Sigmoid colon (tissue), 7 donors: ENCODE results near the gene IFI44L. TPM values are rescaled to one million over a fixed set of nuclear protein-coding genes. Genes with fewer than 3 reads are reported as not detected.

Experiments
- DNase-seq: peaks from one replicate; pipeline ENCODE4 v3.0.0-alpha.2; 2019
- H3K27ac ChIP-seq, 4 donors: fragments of 200-600 bp; sonication (generic); one replicate each; pipeline ENCODE4 v1.5.1; 2016 to 2019; ENCODE audit warnings: mild to moderate bottlenecking in 1 of 4
- H3K27me3 ChIP-seq, 3 donors: fragments of 200-600 bp; sonication (generic); one replicate each; pipeline ENCODE4 v1.5.1; 2019; ENCODE audit warnings: mild to moderate bottlenecking in 1 of 3
- H3K36me3 ChIP-seq, 4 donors: fragments of 200-600 bp; sonication (generic); one replicate each; pipeline ENCODE4 v1.5.1; 2016 to 2019
- H3K4me1 ChIP-seq, 4 donors: fragments of 200-600 bp; sonication (generic); one replicate each; pipeline ENCODE4 v1.5.1; 2017 to 2019
- H3K4me3 ChIP-seq, 4 donors: fragments of 200-600 bp; sonication (generic); one replicate each; pipeline ENCODE4 v1.5.1; 2017 to 2019; ENCODE audit warnings: mild to moderate bottlenecking in 2 of 4, moderate library complexity in 1 of 4
- H3K9me3 ChIP-seq, 4 donors: fragments of 200-600 bp in 3 of 4; sonication (generic) in 3 of 4; one replicate each; pipeline versions ENCODE4 v1.5.1 to v1.6.1; 2013 to 2019
- CTCF ChIP-seq, 4 experiments: fragments of 450-650 bp in 3 of 4; fragments of 200-600 bp in 1 of 4; IDR thresholded peaks; one replicate each; pipeline ENCODE4 v1.5.1; 2016 to 2019; ENCODE audit warnings: antibody characterized with exemption in 4 of 4, mild to moderate bottlenecking in 3 of 4, moderate library complexity in 2 of 4
- EP300 ChIP-seq, 4 donors: sonication (generic); formaldehyde crosslinking; IDR thresholded peaks; one replicate each; pipeline ENCODE4 v1.6.1; 2017; ENCODE audit warnings: antibody characterized with exemption in 4 of 4
- POLR2A ChIP-seq, 2 donors: fragments of 450-650 bp; IDR thresholded peaks; one replicate each; pipeline ENCODE4 v1.6.1; 2016; ENCODE audit warnings: antibody characterized with exemption in 2 of 2, mild to moderate bottlenecking in 2 of 2, moderate library complexity in 2 of 2
- POLR2AphosphoS5 ChIP-seq, 4 donors: sonication (generic); formaldehyde crosslinking; IDR thresholded peaks; one replicate each; pipeline ENCODE4 v1.6.1; 2017; ENCODE audit warnings: antibody characterized with exemption in 4 of 4
- WGBS, 2 donors: extraction: QIAGEN DNeasy Blood & Tissue Kit; methylation state at CpG; one replicate each; pipeline ENCODE4 v1.1.7; 2013; 5-methylcytosine and 5-hydroxymethylcytosine counted together
- intact Hi-C: fragments of 100-400 bp; cut with DNase I; formaldehyde crosslinking; loops from one replicate; pipeline ENCODE4 v1.15.1; 2023
- polyA plus RNA-seq, 3 donors: library from polyadenylated mRNA; stranded (reverse); fragments of 200-250 nt; gene quantifications; one replicate each; pipeline ENCODE4 v1.2.3, GENCODE V29; 2013
- total RNA-seq, 4 donors: library from RNA; depleted of rRNA; stranded (reverse); fragments of >200 nt; gene quantifications; one replicate each; pipeline ENCODE4 v1.1.0, GENCODE V29; 2016
- donor health status: healthy with polysubstance abuse.
- donor health status: Bipolar disorder and iron deficiency.
- donor health status: healthy.

Gene IFI44L
- total and polyA plus RNA-seq, 7 donors = 1.6 to 18.4 (median 7.8) TPM

DNA sequence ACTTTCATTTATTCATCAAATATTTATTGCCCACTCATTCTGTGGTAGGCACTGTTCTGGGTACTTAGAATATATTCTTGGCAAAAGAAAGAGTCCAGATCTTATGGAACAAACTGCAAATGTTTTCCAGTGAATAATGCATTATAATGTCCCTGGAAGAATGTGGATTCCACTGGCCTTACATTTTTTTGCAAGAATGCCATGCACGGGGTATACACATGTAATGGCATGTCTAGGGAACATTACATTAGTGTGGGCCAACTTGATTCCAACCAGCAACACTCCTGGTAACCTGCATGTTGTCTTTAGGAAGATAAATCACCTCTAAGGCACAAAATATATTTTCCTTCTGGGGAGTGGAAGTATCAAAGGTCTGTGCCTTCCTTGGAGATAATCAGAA, 33.0 kb upstream of the IFI44L start:
- TF ChIP-seq POLR2AphosphoS5 (IDR thresholded peaks at IDR 0.05) (no peak), CTCF (IDR thresholded peaks at IDR 0.05) (no peak), POLR2A (IDR thresholded peaks at IDR 0.05) (no peak), EP300 (IDR thresholded peaks at IDR 0.05) (no peak)
- no peak for DNase-seq
- no peak overlapping the region for H3K4me3 ChIP-seq
- H3K9me3 ChIP-seq = no peaks in the 10 kb centered on the region
- no peak overlapping the region for H3K27ac ChIP-seq
- WGBS, 2 donors = 89 to 91% methylated on average over 1 of the region's 1 CpG
- H3K36me3 ChIP-seq = no peaks in the 10 kb centered on the region
- no peaks in the 10 kb centered on the region for H3K27me3 ChIP-seq
- intact Hi-C loops = no loop called here
- no peaks in the 10 kb centered on the region for H3K4me1 ChIP-seq

DNA sequence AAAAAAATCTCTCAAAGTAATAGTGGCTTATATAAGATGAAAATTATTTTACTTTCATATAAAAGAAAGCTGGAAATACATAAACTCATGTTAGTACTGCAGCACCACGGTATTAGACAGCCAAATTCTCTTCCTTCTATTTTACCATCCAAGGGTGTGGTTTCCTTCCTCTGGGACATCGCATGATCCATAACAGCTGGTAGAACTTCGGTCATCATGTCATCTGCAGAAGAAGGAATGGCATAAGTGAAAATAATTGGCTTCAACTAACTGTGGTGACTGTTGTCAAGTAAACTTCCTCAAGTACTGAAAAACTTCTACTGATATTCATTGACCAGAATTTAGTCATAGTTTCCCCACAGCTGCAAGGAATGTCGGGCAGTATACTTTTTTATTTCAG, 28.3 kb upstream of the IFI44L start:
- intact Hi-C loops = no loop called here
- H3K9me3 ChIP-seq = no peaks in the 10 kb centered on the region
- no peak overlapping the region for H3K27ac ChIP-seq
- H3K36me3 ChIP-seq = no peaks in the 10 kb centered on the region
- DNase-seq = no peak
- WGBS, 2 donors = 59 to 74% methylated on average over 4 of the region's 4 CpGs
- no peaks in the 10 kb centered on the region for H3K27me3 ChIP-seq
- no peak for TF ChIP-seq EP300 (IDR thresholded peaks at IDR 0.05)
- no peak for TF ChIP-seq POLR2A (IDR thresholded peaks at IDR 0.05)
- no peak for TF ChIP-seq CTCF (IDR thresholded peaks at IDR 0.05)
- TF ChIP-seq POLR2AphosphoS5 (IDR thresholded peaks at IDR 0.05) = no peak
- no peak overlapping the region for H3K4me3 ChIP-seq
- no peaks in the 10 kb centered on the region for H3K4me1 ChIP-seq

GRCh38 chr1:78599294-78599693, 21.0 kb upstream of the IFI44L start:
- intact Hi-C loops = no loop called here
- Histone ChIP-seq H3K27ac (no peak overlapping the region), H3K36me3 (no peaks in the 10 kb centered on the region), H3K4me3 (no peak overlapping the region), H3K4me1 (no peaks in the 10 kb centered on the region), H3K9me3 (no peaks in the 10 kb centered on the region), H3K27me3 (no peaks in the 10 kb centered on the region)
- no peak for DNase-seq
- 62 to 69% methylated on average over 4 of the region's 4 CpGs for WGBS, 2 donors
- TF ChIP-seq POLR2A (IDR thresholded peaks at IDR 0.05) = no peak
- no peak for TF ChIP-seq EP300 (IDR thresholded peaks at IDR 0.05)
- TF ChIP-seq POLR2AphosphoS5 (IDR thresholded peaks at IDR 0.05) = no peak
- no peak for TF ChIP-seq CTCF (IDR thresholded peaks at IDR 0.05)

- intact Hi-C loops = no loop called here
- WGBS, 2 donors = 48 to 50% methylated on average over 1 of the region's 1 CpG
Observed at GRCh38 chr1:78601068-78601467, 19.2 kb upstream of the IFI44L start.

More at GRCh38 chr1:78601068-78601467, 19.2 kb upstream of the IFI44L start:
- H3K36me3 ChIP-seq = no peaks in the 10 kb centered on the region
- no peak for TF ChIP-seq POLR2AphosphoS5 (IDR thresholded peaks at IDR 0.05)
- TF ChIP-seq EP300 (IDR thresholded peaks at IDR 0.05) = no peak
- no peak for TF ChIP-seq POLR2A (IDR thresholded peaks at IDR 0.05)
- TF ChIP-seq CTCF (IDR thresholded peaks at IDR 0.05) = no peak
- H3K27ac ChIP-seq = no peak overlapping the region
- DNase-seq = no peak
- H3K27me3 ChIP-seq = no peaks in the 10 kb centered on the region
- no peak overlapping the region for H3K4me3 ChIP-seq
- peaks cover 0 to 2% (median 0%) of the 10 kb centered on the region in 4 donors for H3K4me1 ChIP-seq
- no peaks in the 10 kb centered on the region for H3K9me3 ChIP-seq
